ENCODE data around the gene LZTR1.
"Not testable (repeated sequence)": the region's sequence is repeated elsewhere in the genome, so short reads cannot be mapped to it uniquely, and the experiment has no call there.

The LZTR1 gene

DNA sequence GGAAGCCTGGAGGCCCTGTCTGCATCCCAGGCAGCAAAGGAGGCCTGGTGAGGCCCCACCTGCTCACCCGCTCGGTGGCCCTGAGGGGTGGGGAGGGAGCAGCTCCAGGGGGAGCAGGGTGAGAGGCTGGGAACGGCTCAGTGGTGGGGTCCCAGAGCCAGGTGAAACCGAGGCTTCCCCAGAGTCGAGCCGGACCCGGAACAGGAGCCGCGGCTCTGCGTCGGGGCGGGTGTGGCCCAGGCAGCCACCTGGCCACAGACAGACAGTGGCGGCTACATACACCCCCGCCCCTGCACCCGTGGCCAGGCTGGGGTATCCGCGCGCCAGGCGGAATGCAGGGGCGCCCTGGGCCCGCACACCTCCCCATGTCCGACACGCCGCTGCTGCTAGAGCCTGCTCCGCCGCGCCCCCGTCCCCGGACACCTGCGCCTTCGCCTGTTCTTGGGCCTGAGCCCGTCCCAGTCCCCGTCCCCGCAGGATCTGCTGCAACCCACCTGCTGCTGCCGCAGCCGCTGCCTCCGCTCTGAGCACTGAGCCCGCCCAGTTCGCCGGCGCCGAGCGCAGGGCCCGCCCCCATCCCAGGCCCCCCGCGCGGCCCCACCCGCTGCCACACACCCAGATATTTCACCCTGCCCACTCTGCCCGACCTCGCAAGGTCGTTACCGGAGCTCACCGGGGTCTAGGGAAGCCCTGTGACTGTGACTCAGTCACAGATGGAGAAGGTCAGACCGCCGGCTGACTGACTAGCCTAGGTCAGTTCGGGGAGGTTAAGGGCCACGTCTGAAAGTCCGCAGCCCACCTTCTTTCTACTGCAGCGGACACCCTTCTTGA lies 50.2 kb downstream of the LZTR1 start, which contains the start of gene SLC7A4:
SLC7A4 (minus strand) TSS at position 525 of the 831 bp plus-strand sequence. CDS start 749 bp downstream, outside the sequence.
- DNase-seq (ENCODE audit: low read depth in 4 of 4, low spot score in 1 of 4): no peak

DNA sequence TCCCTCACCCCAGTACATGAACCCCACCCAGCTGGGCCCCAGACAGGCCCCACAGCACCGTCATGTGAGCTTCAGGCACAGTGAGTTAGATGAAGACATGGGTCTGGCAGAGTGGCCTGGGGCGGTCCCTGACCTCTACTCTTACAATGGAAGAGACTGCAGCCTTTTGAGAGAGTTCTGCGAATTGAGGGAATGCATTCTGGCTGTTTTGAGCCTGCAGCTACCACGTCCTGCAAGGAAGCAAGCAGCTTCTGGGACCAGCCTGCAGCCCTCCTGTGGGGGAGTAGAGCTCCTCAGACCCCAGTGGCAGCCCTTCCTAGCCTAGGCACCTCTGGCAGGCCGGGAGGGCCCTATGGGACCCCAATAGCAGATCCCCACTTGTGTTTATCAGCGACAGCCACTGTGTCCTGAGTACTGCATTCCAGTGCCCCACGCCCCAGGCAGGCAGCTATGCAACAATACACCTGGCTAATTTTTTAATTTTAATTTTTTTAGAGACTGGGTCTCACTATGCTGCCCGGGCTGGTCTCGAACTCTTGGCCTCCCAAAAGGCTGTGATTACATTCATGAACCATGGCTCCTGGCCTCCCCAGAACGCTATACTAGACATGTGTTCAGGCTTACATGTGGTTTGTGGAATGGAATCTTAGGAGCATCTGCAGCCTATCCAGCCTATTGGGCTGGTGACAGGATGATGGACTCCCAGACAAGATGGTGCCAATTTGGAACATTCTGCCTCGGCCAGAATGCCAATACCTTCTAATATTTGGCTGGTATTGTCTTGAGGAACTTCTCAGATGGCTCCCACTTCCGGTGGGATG lies 51.0 kb downstream of the LZTR1 start:
- DNase-seq (ENCODE audit: low read depth in 4 of 4, low spot score in 1 of 4): no peak

- DNase-seq (ENCODE audit: low read depth in 4 of 4, low spot score in 1 of 4): no peak
Measured at GRCh38 chr22:21033895-21034294, 51.8 kb downstream of the LZTR1 start.

DNA sequence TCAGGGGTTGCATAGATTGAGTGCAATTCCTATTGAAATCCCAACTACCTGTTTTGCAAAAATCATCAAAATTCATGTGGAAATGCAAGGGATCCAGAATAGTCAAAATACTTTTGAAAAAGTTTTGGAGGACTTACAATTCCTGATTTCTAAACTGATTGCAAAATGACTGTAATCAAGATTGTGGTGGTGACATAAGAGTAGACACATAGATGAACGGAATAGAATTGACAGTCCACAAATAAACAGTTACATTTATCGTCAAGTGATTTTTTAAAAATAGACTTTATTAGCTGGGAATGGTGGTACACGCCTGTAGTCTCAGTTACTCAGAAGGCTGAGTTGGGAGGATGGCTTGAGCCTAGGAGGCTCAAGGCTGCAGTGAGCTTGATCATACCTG lies 52.9 kb downstream of the LZTR1 start:
- no peak for DNase-seq (ENCODE audit: low read depth in 4 of 4, low spot score in 1 of 4)

DNA sequence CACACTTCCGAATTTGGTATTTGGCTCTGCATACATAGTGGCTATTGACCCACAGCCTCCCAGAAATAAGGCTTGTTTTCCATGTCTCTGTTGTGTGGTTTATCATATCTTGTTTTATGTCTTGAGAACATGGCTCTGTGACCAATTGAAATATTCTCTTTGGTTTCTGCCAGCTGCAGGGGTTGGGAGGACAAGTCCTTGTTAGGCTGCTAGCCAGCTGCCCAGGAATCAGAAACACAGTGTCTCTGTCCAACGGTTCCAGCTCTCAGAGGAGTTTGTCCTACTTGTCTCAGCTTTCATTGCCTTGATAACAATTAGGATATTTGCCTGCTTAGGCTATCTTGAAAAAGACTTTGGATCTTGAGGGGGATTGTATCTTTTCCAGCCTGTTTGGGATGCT lies 56.3 kb downstream of the LZTR1 start:
- no peak for DNase-seq (ENCODE audit: low read depth in 4 of 4, low spot score in 1 of 4)

GRCh38 chr22:21039158-21039557 lies 57.1 kb downstream of the LZTR1 start:
- not testable (repeated sequence) for DNase-seq (ENCODE audit: low read depth in 4 of 4, low spot score in 1 of 4)

- DNase-seq (ENCODE audit: low read depth in 4 of 4, low spot score in 1 of 4): no peak
Measured at GRCh38 chr22:21041937-21042336, 59.8 kb downstream of the LZTR1 start.

DNA sequence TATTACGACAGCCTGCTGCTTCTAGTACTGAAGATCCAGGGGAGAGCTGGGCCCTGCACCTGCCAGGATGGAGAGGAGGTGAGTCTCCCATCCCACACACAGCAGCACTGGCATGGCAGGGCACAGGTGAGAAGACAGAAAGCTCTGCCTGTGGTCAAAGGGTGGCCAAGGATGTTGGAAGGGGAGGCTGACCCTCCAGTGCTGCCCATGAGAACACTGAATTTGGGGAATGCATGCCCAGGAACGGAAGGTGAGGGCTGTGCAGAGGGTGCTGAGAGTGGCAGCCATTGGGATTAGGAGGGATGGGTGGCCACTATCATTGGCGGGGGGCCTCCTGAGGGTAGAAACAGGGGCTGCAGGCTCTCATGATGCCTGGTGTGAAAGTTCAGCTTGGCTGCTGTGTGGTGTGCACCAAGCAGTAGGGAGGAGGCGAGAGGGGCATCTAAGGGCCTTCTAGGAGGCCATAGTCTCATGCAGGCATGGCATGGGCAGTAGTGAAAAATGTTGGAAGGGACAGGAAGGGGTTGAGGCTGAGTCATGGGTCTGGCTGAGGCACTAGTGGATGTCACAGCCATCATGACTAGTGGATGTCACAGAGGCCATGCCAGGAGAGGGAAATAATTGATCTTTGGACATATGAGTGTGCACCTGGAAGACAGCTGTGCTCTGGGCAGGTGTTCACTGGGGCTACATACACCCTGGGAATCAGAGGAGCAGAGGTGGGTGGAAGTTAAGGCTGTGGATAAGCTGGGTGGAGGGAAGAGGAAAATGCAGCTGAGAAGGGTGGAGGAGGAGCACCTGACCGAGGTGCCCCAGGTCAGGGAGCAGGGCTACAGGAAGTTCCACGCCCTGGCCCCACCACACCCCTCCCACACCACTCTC lies 61.1 kb downstream of the LZTR1 start:
- no peak for DNase-seq (ENCODE audit: low read depth in 4 of 4, low spot score in 1 of 4)

DNA sequence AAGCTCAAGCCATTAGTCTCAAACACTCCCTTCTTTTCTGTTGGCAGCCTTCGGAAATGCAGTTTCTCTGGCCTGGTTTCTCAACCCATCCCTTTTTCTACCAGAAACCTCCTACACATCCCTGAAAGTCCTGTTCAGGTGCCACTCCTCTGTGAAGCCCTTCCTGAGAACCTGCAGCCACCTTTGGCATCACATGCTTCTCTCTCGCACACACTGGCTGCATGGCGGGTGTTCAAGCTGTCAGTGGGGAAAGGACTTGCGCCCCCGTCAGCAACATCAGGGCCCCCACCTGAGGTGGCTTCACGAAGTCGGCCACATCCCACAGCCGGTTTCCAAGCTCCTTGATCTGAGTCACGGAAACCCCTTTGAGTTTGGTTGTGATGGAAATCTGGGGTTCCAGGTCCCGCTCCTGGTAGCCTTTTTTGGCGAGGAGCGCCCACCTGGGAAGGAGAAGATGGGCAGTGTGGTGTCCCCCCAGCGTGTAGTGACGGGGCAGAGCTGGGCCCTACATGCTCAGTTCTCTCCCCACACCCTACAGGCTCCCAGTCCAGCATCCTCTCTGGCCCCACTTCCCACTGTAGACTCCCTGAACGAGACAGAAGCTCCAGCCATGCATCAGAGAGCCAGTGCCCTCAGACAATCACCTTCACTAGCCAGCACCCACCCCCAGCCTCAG lies 61.9 kb downstream of the LZTR1 start:
- no peak for DNase-seq (ENCODE audit: low read depth in 4 of 4, low spot score in 1 of 4)

GRCh38 chr22:21044931-21045584 lies 63.0 kb downstream of the LZTR1 start:
- no peak for DNase-seq (ENCODE audit: low read depth in 4 of 4, low spot score in 1 of 4)

- DNase-seq (ENCODE audit: low read depth in 4 of 4, low spot score in 1 of 4): peak; percentile 42 to 72 (median 52)
Measured at GRCh38 chr22:21045585-21046294, 63.6 kb downstream of the LZTR1 start, which contains the start of gene LRRC74B. TSS of gene LRRC74B (plus strand) at chr22:21045946. CDS start at chr22:21045987, 41 bp downstream.

GRCh38 chr22:21047035-21047661 lies 65.1 kb downstream of the LZTR1 start:
- no peak for DNase-seq (ENCODE audit: low read depth in 4 of 4, low spot score in 1 of 4)

- no peak for DNase-seq (ENCODE audit: low read depth in 4 of 4, low spot score in 1 of 4)
Measured at GRCh38 chr22:21047730-21048129, 65.6 kb downstream of the LZTR1 start.

GRCh38 chr22:21048448-21048847 lies 66.4 kb downstream of the LZTR1 start:
- not testable (repeated sequence) for DNase-seq (ENCODE audit: low read depth in 4 of 4, low spot score in 1 of 4)

Measured in stimulated activated CD4-positive, alpha-beta T cell treated with anti-CD3 and anti-CD28 coated beads, Interleukin-1b, Interleukin-23, amount 100 ng/mL, for 24 hours (primary cell).